Mesothelial cell of epicardium (in vitro differentiated cells): ENCODE results near the gene HSD17B12. TPM values are rescaled to one million over a fixed set of nuclear protein-coding genes. Genes with fewer than 3 reads are reported as not detected.

Source experiments
- DNase-seq, 2 experiments: peaks; one replicate each; pipeline ENCODE4 v3.0.0; 2021; ENCODE audit warnings: low spot score in 2 of 2; ENCODE audit not compliant: unreplicated experiment in 2 of 2
- H3K27ac Mint-ChIP-seq: 2 replicates; pipeline ENCODE4 v1.8.0; 2021; ENCODE audit warnings: mixed read lengths
- H3K27me3 Mint-ChIP-seq: 2 replicates; pipeline ENCODE4 v1.8.0; 2021; ENCODE audit warnings: low read depth, mixed read lengths
- H3K36me3 Mint-ChIP-seq: 2 replicates; pipeline ENCODE4 v1.8.0; 2021; ENCODE audit warnings: mixed read lengths
- H3K4me1 Mint-ChIP-seq: 2 replicates; pipeline ENCODE4 v1.8.0; 2021; ENCODE audit warnings: mixed read lengths
- H3K4me3 Mint-ChIP-seq: 2 replicates; pipeline ENCODE4 v1.8.0; 2021; ENCODE audit warnings: mild to moderate bottlenecking, moderate library complexity, mixed read lengths
- H3K9me3 Mint-ChIP-seq: 2 replicates; pipeline ENCODE4 v1.8.0; 2021; ENCODE audit warnings: mixed read lengths
- CTCF ChIP-seq: fragments of 200-600 bp; sonication (generic); IDR thresholded peaks from one replicate; pipeline ENCODE4 v1.5.0; 2021; ENCODE audit warnings: antibody characterized with exemption; ENCODE audit not compliant: unreplicated experiment
- total RNA-seq: library from RNA; stranded (reverse); gene quantifications from 3 replicates; pipeline ENCODE4 v1.2.1, GENCODE V29; 2021

The HSD17B12 gene
- total RNA-seq, 1 donor from 2014 or later = 99.9 TPM

- no peak for DNase-seq
- Mint-ChIP-seq H3K9me3 (peaks cover 7% of the 10 kb centered on the region), H3K27me3 (peaks cover 38% of the 10 kb centered on the region), H3K27ac (no peak overlapping the region), H3K4me3 (no peak overlapping the region), H3K36me3 (peaks cover 4% of the 10 kb centered on the region), H3K4me1 (no peaks in the 10 kb centered on the region)
- TF ChIP-seq CTCF = no peak
These were observed 186.4 kb downstream of the HSD17B12 start for GRCh38 chr11:43866969-43867368.

GRCh38 chr11:43868852-43869567 is 188.5 kb downstream of the HSD17B12 start:
- Mint-ChIP-seq H3K4me3 (no peak overlapping the region), H3K9me3 (peaks cover 3% of the 10 kb centered on the region), H3K27me3 (peaks cover 59% of the 10 kb centered on the region), H3K4me1 (no peaks in the 10 kb centered on the region), H3K36me3 (no peaks in the 10 kb centered on the region), H3K27ac (no peak overlapping the region)
- no peak for DNase-seq
- no peak for TF ChIP-seq CTCF

GRCh38 chr11:43871051-43871450 is 190.5 kb downstream of the HSD17B12 start:
- Mint-ChIP-seq H3K27ac (no peak overlapping the region), H3K36me3 (no peaks in the 10 kb centered on the region), H3K4me1 (no peaks in the 10 kb centered on the region), H3K27me3 (peaks cover 75% of the 10 kb centered on the region), H3K4me3 (no peak overlapping the region), H3K9me3 (peaks cover 3% of the 10 kb centered on the region)
- TF ChIP-seq CTCF = no peak
- DNase-seq = no peak

- no peak for DNase-seq
- Mint-ChIP-seq H3K27me3 (peaks cover 88% of the 10 kb centered on the region), H3K4me1 (no peaks in the 10 kb centered on the region), H3K27ac (no peak overlapping the region), H3K36me3 (no peaks in the 10 kb centered on the region), H3K9me3 (no peaks in the 10 kb centered on the region), H3K4me3 (no peak overlapping the region)
- TF ChIP-seq CTCF = no peak
These were observed 192.5 kb downstream of the HSD17B12 start for GRCh38 chr11:43872995-43873394.

- Mint-ChIP-seq H3K9me3 (no peaks in the 10 kb centered on the region), H3K27me3 (peaks cover 89% of the 10 kb centered on the region)
These were observed 193.5 kb downstream of the HSD17B12 start for GRCh38 chr11:43874078-43874477.

More at GRCh38 chr11:43874078-43874477, 193.5 kb downstream of the HSD17B12 start:
- Mint-ChIP-seq H3K4me1 (no peaks in the 10 kb centered on the region), H3K27ac (no peak overlapping the region), H3K4me3 (no peak overlapping the region), H3K36me3 (no peaks in the 10 kb centered on the region)
- TF ChIP-seq CTCF = no peak
- no peak for DNase-seq
